ENCODE measurements around the gene RNU6-8.

RNU6-8 gene

GRCh38 chr14:32232481-32232880 lies 29.4 kb upstream of the RNU6-8 start:
- no peaks in the 10 kb centered on the region for H3K36me3 ChIP-seq
- H3K27me3 ChIP-seq: no peaks in the 10 kb centered on the region
- no peaks in the 10 kb centered on the region for H4K20me1 ChIP-seq
- TF ChIP-seq Cebpa-rat (IDR thresholded peaks at IDR 0.05): no peak
- no peak overlapping the region for H3K9ac ChIP-seq
- H3K9me3 ChIP-seq (replicated peaks in 1 of 11): peaks cover 0 to 4% (median 0%) of the 10 kb centered on the region in 11 experiments; a peak in 1 of 22 replicates
- no peak overlapping the region for H3K27ac ChIP-seq
- H3K4me1 ChIP-seq: no peaks in the 10 kb centered on the region
- no peak overlapping the region for H3K4me2 ChIP-seq
- H3K4me3 ChIP-seq: no peak overlapping the region

DNA sequence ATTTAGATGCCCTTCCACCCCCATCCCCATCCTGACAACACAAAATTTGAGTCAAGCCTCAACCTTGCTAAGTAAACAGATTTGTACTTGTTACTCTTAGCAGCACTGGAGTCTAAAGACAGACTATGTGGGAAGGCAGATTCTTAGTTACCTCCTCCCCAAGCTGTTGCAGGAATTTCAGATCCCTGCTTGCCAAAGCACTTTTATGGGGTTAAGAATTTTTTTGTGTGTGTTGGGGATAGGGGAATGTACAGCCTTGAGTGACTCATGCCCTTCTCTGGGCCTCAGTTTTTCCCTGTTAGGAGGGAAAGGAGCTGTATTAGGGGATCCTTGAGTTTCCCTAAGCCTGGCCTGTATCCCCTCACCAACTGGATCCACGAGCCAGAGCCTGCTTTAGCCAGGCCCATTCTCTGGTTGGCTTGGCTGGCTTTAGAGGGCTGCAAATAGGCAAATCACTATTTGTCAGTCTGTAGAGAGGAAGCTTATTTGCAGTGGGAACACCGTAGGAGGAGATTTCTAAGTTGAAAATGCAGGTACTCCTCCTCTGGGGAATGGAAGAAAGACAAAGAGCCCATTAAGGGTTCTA lies 27.7 kb upstream of the RNU6-8 start:
- Histone ChIP-seq H3K9me3 (replicated peaks in 1 of 11) (peaks cover 0 to 4% (median 0%) of the 10 kb centered on the region in 11 experiments; a peak in 1 of 22 replicates), H3K4me2 (no peak overlapping the region), H3K27me3 (no peaks in the 10 kb centered on the region), H3K4me3 (no peak overlapping the region), H3K27ac (no peak overlapping the region), H4K20me1 (no peaks in the 10 kb centered on the region), H3K9ac (no peak overlapping the region), H3K4me1 (no peaks in the 10 kb centered on the region), H3K36me3 (no peaks in the 10 kb centered on the region)
- no peak for TF ChIP-seq Cebpa-rat (IDR thresholded peaks at IDR 0.05)

DNA sequence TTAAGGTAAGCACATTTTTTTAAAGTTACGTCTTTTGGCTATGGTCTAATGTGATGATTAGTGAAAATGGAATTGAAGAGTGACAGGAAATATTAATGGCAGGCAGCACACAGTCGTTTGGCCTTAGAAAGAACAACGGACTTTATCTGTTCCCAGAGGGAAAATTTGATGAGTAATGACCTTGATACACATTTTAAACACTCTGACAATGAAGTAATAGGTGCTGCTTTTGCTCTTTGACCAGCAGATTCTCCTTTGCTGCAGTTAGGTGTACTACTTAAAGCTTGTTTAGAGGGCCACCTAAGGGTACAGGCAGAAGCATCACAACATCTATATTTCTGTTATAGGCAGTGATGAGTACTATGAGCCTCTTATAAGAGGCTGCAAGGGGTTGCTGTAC lies 27.1 kb upstream of the RNU6-8 start:
- no peak overlapping the region for H3K4me2 ChIP-seq
- no peaks in the 10 kb centered on the region for H3K27me3 ChIP-seq
- H3K36me3 ChIP-seq: no peaks in the 10 kb centered on the region
- H3K27ac ChIP-seq: no peak overlapping the region
- no peaks in the 10 kb centered on the region for H3K4me1 ChIP-seq
- peaks cover 0 to 4% (median 0%) of the 10 kb centered on the region in 11 experiments; a peak in 1 of 22 replicates for H3K9me3 ChIP-seq (replicated peaks in 1 of 11)
- H3K9ac ChIP-seq: no peak overlapping the region
- H3K4me3 ChIP-seq: no peak overlapping the region
- no peak for TF ChIP-seq Cebpa-rat (IDR thresholded peaks at IDR 0.05)
- H4K20me1 ChIP-seq: no peaks in the 10 kb centered on the region

GRCh38 chr14:32226056-32226455 lies 23.0 kb upstream of the RNU6-8 start:
- no peaks in the 10 kb centered on the region for H3K27me3 ChIP-seq
- no peak overlapping the region for H3K4me2 ChIP-seq
- no peak overlapping the region for H3K9ac ChIP-seq
- no peaks in the 10 kb centered on the region for H4K20me1 ChIP-seq
- H3K27ac ChIP-seq: no peak overlapping the region
- H3K4me3 ChIP-seq: no peak overlapping the region
- TF ChIP-seq Cebpa-rat (IDR thresholded peaks at IDR 0.05): no peak
- no peaks in the 10 kb centered on the region for H3K9me3 ChIP-seq (replicated peaks in 1 of 11)
- no peaks in the 10 kb centered on the region for H3K36me3 ChIP-seq
- no peaks in the 10 kb centered on the region for H3K4me1 ChIP-seq

DNA sequence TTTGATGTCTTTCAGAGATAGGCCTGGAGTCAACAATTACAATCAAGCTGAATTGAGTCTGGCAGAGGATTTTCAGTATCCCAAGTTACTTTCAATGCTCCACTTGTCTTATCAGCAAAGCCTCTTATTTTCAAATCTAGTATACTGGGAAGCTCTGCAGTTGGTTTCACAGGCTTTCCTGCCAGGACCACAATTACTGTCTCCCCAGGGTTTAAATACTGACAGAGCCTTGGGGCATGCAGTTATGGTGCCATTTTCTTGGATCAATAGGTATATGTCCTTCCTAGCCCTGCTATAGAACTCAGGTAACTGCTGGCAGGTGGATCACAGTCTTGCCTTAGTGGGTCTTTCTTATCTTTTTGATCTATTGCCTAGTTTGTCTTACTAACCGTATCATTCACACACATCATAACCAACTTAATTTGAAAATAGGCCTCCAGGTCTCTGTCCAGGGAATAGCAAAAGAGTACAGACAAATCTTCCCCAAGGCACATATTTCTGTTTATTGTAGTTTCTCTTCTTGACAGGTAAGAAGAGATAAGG lies 22.4 kb upstream of the RNU6-8 start:
- no peak for TF ChIP-seq Cebpa-rat (IDR thresholded peaks at IDR 0.05)
- H3K9ac ChIP-seq: no peak overlapping the region
- H3K36me3 ChIP-seq: no peaks in the 10 kb centered on the region
- H3K4me3 ChIP-seq: no peak overlapping the region
- no peaks in the 10 kb centered on the region for H3K27me3 ChIP-seq
- no peaks in the 10 kb centered on the region for H3K4me1 ChIP-seq
- H3K9me3 ChIP-seq (replicated peaks in 1 of 11): no peaks in the 10 kb centered on the region
- no peak overlapping the region for H3K4me2 ChIP-seq
- H3K27ac ChIP-seq: no peak overlapping the region
- no peaks in the 10 kb centered on the region for H4K20me1 ChIP-seq

- Histone ChIP-seq H3K9me3 (replicated peaks in 1 of 11) (no peaks in the 10 kb centered on the region), H3K4me3 (no peak overlapping the region), H3K4me1 (no peaks in the 10 kb centered on the region), H4K20me1 (no peaks in the 10 kb centered on the region), H3K4me2 (no peak overlapping the region), H3K27me3 (no peaks in the 10 kb centered on the region), H3K27ac (no peak overlapping the region), H3K36me3 (no peaks in the 10 kb centered on the region), H3K9ac (no peak overlapping the region)
- TF ChIP-seq Cebpa-rat (IDR thresholded peaks at IDR 0.05): no peak
These were observed 21.8 kb upstream of the RNU6-8 start for GRCh38 chr14:32224737-32225377.

DNA sequence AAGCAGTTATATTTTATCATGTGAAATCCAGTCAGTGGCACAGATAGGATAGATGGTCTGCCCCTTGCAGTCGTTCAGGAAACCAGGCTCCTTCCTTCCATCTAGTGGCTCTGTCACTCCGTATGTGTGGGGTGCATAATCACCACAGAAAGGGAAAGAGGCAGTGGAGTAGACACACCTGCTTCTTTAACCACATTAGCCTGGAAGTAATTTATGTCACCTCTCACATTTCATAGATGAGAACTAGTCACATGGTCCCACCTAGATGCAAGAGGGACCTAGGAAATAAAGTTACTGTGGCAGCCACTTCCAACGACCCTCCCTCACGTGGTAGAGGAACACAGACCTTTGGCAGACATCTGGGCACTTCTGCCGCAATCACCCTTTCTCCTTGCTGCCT lies 14.2 kb upstream of the RNU6-8 start:
- TF ChIP-seq Cebpa-rat (IDR thresholded peaks at IDR 0.05): no peak
- Histone ChIP-seq H3K27ac (no peak overlapping the region), H3K9me3 (replicated peaks in 1 of 11) (0 out of 22 replicates have a peak, but pooled peaks cover 0 to 3% (median 0%) of the 10 kb centered on the region in 11 experiments), H4K20me1 (no peaks in the 10 kb centered on the region), H3K4me3 (no peak overlapping the region), H3K4me1 (peaks cover 0 to 3% (median 0%) of the 10 kb centered on the region in 10 experiments; a peak in 2 of 20 replicates), H3K4me2 (peak overlapping the region in 1 of 11 experiments; percentile 32; a peak in 1 of 22 replicates), H3K9ac (no peak overlapping the region), H3K36me3 (no peaks in the 10 kb centered on the region), H3K27me3 (no peaks in the 10 kb centered on the region)

GRCh38 chr14:32212833-32213232 lies 9.8 kb upstream of the RNU6-8 start:
- H3K9me3 ChIP-seq (replicated peaks in 1 of 11): 0 out of 22 replicates have a peak, but pooled peaks cover 0 to 3% (median 0%) of the 10 kb centered on the region in 11 experiments
- H3K4me2 ChIP-seq: no peak overlapping the region
- H3K27me3 ChIP-seq: no peaks in the 10 kb centered on the region
- no peak overlapping the region for H3K4me3 ChIP-seq
- peaks cover 0 to 3% (median 0%) of the 10 kb centered on the region in 10 experiments; a peak in 2 of 20 replicates for H3K4me1 ChIP-seq
- H3K27ac ChIP-seq: no peak overlapping the region
- H3K36me3 ChIP-seq: no peaks in the 10 kb centered on the region
- H4K20me1 ChIP-seq: no peaks in the 10 kb centered on the region
- TF ChIP-seq Cebpa-rat (IDR thresholded peaks at IDR 0.05): no peak
- no peak overlapping the region for H3K9ac ChIP-seq

- Histone ChIP-seq H3K9me3 (replicated peaks in 1 of 11) (0 out of 22 replicates have a peak, but pooled peaks cover 0 to 3% (median 0%) of the 10 kb centered on the region in 11 experiments), H3K4me1 (peaks cover 0 to 8% (median 4%) of the 10 kb centered on the region in 10 experiments; a peak in 12 of 20 replicates), H3K4me2 (no peak overlapping the region), H3K27me3 (no peaks in the 10 kb centered on the region), H3K36me3 (no peaks in the 10 kb centered on the region), H4K20me1 (no peaks in the 10 kb centered on the region), H3K27ac (no peak overlapping the region), H3K4me3 (no peak overlapping the region), H3K9ac (no peak overlapping the region)
- no peak for TF ChIP-seq Cebpa-rat (IDR thresholded peaks at IDR 0.05)
These were observed 8.0 kb upstream of the RNU6-8 start for GRCh38 chr14:32211068-32211404.

Data from BLaER1 treated with 17β-estradiol and CSF1 and Interleukin-3, amounts not matched to agents 10 nM and 100 nM (cell line).